ENCODE results near the gene HOXA4. TPM values are rescaled to one million over a fixed set of nuclear protein-coding genes. Genes with fewer than 3 reads are reported as not detected.

HOXA4 gene
- total RNA-seq, 1 experiment from 2014 or later = 2.0 TPM

DNA sequence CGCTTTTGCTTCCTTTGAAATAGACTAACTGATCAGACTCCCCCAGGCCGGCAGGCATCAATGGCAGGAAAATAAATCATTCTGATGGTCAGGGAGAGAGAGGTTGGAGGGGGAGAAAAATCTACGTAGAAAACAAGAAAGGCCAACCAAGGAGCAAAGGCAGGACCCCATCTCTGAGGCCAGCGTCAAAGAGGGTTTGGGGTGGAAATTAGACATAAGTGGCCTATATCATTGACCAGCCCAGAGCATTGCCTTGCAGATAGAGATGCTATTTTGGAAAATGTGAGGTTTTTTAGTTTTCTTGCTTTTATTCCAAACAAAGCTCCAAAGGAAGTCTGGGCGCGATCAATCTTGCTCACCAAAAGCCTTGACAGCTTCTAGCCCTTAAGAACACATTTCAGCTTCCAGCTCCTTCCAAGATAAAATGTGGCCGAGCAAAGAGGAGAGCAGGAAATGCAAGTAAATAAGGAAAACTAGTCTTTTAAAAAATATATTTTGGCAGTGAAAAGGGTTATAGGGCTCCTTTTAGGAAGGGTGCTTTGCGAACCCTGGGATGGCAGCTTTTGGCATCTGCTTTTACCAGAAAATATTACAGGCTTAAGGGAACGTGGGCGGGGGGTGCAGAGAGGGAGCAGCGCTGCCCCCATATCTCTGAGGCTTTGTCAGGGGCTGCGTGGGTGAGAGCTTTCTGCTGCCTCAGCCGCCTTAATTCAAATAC is 26.1 kb downstream of the HOXA4 start:
- ATAC-seq = no peak
- Histone ChIP-seq H3K4me3 (replicated peaks in 1 of 2; ENCODE audit: low read depth in 1 of 2, low read length in 2 of 2) (no peak overlapping the region), H3K9me2 (ENCODE audit: insufficient read depth) (no peaks in the 10 kb centered on the region), H3K4me2 (ENCODE audit: low read length) (no peak overlapping the region), H3K27me3 (ENCODE audit: insufficient read depth, low read length) (no peaks in the 10 kb centered on the region), H2AFZ (ENCODE audit: low read depth, low read length, poor library complexity, severe bottlenecking) (no peak overlapping the region), H3K79me2 (ENCODE audit: insufficient read depth, low read length) (no peaks in the 10 kb centered on the region), H3K9me3 (ENCODE audit: control insufficient read depth in 1 of 2, insufficient read depth in 1 of 2, low read depth in 1 of 2, low read length in 2 of 2) (no peaks in the 10 kb centered on the region), H3K27ac (ENCODE audit: low read depth, low read length) (no peak overlapping the region), H3K9ac (ENCODE audit: low read length) (no peak overlapping the region), H3K36me3 (ENCODE audit: control insufficient read depth in 1 of 2, insufficient read depth in 2 of 2, low read length in 2 of 2) (no peaks in the 10 kb centered on the region), H4K20me1 (ENCODE audit: insufficient read depth) (no peaks in the 10 kb centered on the region), H3K4me1 (ENCODE audit: control insufficient read depth in 1 of 2, insufficient read depth in 2 of 2, low read length in 2 of 2) (no peaks in the 10 kb centered on the region)
- CTCF ChIA-PET = no interaction called here
- DNase-seq (ENCODE audit: low read depth, low spot score) = no peak
- RAD21 ChIA-PET (ENCODE audit: low non-redundant PET in 1 of 2, low total read pairs in 2 of 2, uncharacterized antibody in 2 of 2, unreplicated experiment in 2 of 2) = interaction anchor here in 1 of 2 experiments (0.7 kb wide), 1 partner anchor 695 kb away, joined by 3 read pairs; no protein-coding TSS in a partner anchor
- intact Hi-C loops (cut with micrococcal nuclease) = no loop called here
- POLR2A ChIA-PET = interaction anchor here (0.9 kb wide), 1 partner anchor 11 kb away, joined by 3 read pairs; no protein-coding TSS in a partner anchor
- BruUV-seq (replicated peaks) = no TSS peak
- TF ChIP-seq POLR2A (IDR thresholded peaks at IDR 0.05; ENCODE audit: borderline replicate concordance, extremely low read depth, insufficient read depth, insufficient read length) (no peak), TCF7L2 (IDR thresholded peaks at IDR 0.05; ENCODE audit: borderline replicate concordance, extremely low read depth, insufficient read depth, insufficient read length) (no peak), CBX3 (IDR thresholded peaks at IDR 0.05; ENCODE audit: low read depth) (no peak), EZH2phosphoT487 (IDR thresholded peaks at IDR 0.05; ENCODE audit: borderline replicate concordance) (no peak), EGR1 (IDR thresholded peaks at IDR 0.05; ENCODE audit: low read depth) (no peak), JUND (IDR thresholded peaks at IDR 0.05) (no peak), SRF (IDR thresholded peaks at IDR 0.05; ENCODE audit: low read depth) (no peak), CTCF (IDR thresholded peaks at IDR 0.05 in 2 of 3, conservative IDR thresholded peaks at IDR 0.05 in 1 of 3; ENCODE audit: borderline replicate concordance in 1 of 3, insufficient read depth in 1 of 3, low read depth in 2 of 3, low read length in 2 of 3) (no peak), POLR2AphosphoS5 (IDR thresholded peaks at IDR 0.05; ENCODE audit: low read depth, low read length) (no peak), CEBPB (IDR thresholded peaks at IDR 0.05; ENCODE audit: low read depth) (no peak), SP1 (IDR thresholded peaks at IDR 0.05; ENCODE audit: low read depth) (no peak), RAD21 (IDR thresholded peaks at IDR 0.05; ENCODE audit: low read depth) (no peak), ELF1 (IDR thresholded peaks at IDR 0.05; ENCODE audit: borderline replicate concordance, low read depth) (no peak), ZFX (IDR thresholded peaks at IDR 0.05) (no peak), EZH2 (IDR thresholded peaks at IDR 0.05) (no peak), ZNF274 (IDR thresholded peaks at IDR 0.05; ENCODE audit: low read depth, low read length) (no peak)
- TF ChIP-seq, protein P1, sequence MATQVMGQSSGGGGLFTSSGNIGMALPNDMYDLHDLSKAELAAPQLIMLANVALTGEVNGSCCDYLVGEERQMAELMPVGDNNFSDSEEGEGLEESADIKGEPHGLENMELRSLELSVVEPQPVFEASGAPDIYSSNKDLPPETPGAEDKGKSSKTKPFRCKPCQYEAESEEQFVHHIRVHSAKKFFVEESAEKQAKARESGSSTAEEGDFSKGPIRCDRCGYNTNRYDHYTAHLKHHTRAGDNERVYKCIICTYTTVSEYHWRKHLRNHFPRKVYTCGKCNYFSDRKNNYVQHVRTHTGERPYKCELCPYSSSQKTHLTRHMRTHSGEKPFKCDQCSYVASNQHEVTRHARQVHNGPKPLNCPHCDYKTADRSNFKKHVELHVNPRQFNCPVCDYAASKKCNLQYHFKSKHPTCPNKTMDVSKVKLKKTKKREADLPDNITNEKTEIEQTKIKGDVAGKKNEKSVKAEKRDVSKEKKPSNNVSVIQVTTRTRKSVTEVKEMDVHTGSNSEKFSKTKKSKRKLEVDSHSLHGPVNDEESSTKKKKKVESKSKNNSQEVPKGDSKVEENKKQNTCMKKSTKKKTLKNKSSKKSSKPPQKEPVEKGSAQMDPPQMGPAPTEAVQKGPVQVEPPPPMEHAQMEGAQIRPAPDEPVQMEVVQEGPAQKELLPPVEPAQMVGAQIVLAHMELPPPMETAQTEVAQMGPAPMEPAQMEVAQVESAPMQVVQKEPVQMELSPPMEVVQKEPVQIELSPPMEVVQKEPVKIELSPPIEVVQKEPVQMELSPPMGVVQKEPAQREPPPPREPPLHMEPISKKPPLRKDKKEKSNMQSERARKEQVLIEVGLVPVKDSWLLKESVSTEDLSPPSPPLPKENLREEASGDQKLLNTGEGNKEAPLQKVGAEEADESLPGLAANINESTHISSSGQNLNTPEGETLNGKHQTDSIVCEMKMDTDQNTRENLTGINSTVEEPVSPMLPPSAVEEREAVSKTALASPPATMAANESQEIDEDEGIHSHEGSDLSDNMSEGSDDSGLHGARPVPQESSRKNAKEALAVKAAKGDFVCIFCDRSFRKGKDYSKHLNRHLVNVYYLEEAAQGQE (IDR thresholded peaks at IDR 0.05; ENCODE audit: low read depth) = no peak
- TF ChIP-seq, protein P2, sequence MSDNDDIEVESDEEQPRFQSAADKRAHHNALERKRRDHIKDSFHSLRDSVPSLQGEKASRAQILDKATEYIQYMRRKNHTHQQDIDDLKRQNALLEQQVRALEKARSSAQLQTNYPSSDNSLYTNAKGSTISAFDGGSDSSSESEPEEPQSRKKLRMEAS (IDR thresholded peaks at IDR 0.05) = no peak
- TF ChIP-seq, protein P3, sequence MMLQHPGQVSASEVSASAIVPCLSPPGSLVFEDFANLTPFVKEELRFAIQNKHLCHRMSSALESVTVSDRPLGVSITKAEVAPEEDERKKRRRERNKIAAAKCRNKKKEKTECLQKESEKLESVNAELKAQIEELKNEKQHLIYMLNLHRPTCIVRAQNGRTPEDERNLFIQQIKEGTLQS (IDR thresholded peaks at IDR 0.05) = no peak
- TF ChIP-seq, protein P4, sequence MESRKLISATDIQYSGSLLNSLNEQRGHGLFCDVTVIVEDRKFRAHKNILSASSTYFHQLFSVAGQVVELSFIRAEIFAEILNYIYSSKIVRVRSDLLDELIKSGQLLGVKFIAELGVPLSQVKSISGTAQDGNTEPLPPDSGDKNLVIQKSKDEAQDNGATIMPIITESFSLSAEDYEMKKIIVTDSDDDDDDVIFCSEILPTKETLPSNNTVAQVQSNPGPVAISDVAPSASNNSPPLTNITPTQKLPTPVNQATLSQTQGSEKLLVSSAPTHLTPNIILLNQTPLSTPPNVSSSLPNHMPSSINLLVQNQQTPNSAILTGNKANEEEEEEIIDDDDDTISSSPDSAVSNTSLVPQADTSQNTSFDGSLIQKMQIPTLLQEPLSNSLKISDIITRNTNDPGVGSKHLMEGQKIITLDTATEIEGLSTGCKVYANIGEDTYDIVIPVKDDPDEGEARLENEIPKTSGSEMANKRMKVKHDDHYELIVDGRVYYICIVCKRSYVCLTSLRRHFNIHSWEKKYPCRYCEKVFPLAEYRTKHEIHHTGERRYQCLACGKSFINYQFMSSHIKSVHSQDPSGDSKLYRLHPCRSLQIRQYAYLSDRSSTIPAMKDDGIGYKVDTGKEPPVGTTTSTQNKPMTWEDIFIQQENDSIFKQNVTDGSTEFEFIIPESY (IDR thresholded peaks at IDR 0.05; ENCODE audit: extremely low read depth, insufficient replicate concordance, low read length) = no peak
